OCI-LY3 (cell line): ENCODE data around the gene DTYMK.

Experiments
- H2AFZ ChIP-seq: fragments of 200-600, 300-600 bp; shearing (Covaris generic); 2 replicates; pipeline ENCODE4 v1.6.0; 2014; ENCODE audit warnings: antibody characterized with exemption, low read depth, low read length
- H3K27ac ChIP-seq: fragments of 200-600, 300-600 bp; sonication (generic); 2 replicates; pipeline ENCODE4 v1.5.1; 2014; ENCODE audit warnings: mild to moderate bottlenecking, low read length, moderate library complexity, mixed read lengths
- H3K27me3 ChIP-seq: fragments of 200-600, 300-600 bp; sonication (generic); 2 replicates; pipeline ENCODE4 v1.6.1; 2014; ENCODE audit warnings: low read depth, low read length, mixed read lengths
- H3K36me3 ChIP-seq: fragments of 200-600, 300-600 bp; sonication (generic); replicated peaks from 2 replicates; pipeline ENCODE3; 2014; ENCODE audit warnings: low read depth, low read length, mixed read lengths
- H3K4me1 ChIP-seq: fragments of 300-600, 200-600 bp; sonication (generic); 2 replicates; pipeline ENCODE4 v1.6.1; 2014; ENCODE audit warnings: low read length, mixed read lengths
- H3K4me2 ChIP-seq: fragments of 200-600, 300-600 bp; sonication (generic); 2 replicates; pipeline ENCODE4 v1.6.1; 2014; ENCODE audit warnings: low read length, mixed read lengths
- H3K4me3 ChIP-seq: fragments of 300-600, 200-600 bp; sonication (generic); 2 replicates; pipeline ENCODE4 v1.5.1; 2014; ENCODE audit warnings: antibody characterized with exemption, mild to moderate bottlenecking, low read length, moderate library complexity
- H3K79me2 ChIP-seq: fragments of 300-600, 200-600 bp; shearing (Covaris generic); 2 replicates; pipeline ENCODE4 v1.6.1; 2014; ENCODE audit warnings: mild to moderate bottlenecking, low read length, mixed read lengths
- H3K9ac ChIP-seq: fragments of 300-600, 200-600 bp; shearing (Covaris generic); 2 replicates; pipeline ENCODE4 v1.6.0; 2014; ENCODE audit warnings: mild to moderate bottlenecking, low read length, moderate library complexity
- H3K9me3 ChIP-seq: fragments of 200-600, 300-600 bp; shearing (Covaris generic); 2 replicates; pipeline ENCODE4 v1.6.1; 2014; ENCODE audit warnings: low read length, mixed read lengths; ENCODE audit not compliant: insufficient read depth
- H4K20me1 ChIP-seq: fragments of 200-600, 300-600 bp; sonication (generic); 2 replicates; pipeline ENCODE4 v1.6.1; 2016; ENCODE audit warnings: low read length, mixed read lengths; ENCODE audit not compliant: insufficient read depth
- EZH2phosphoT487 ChIP-seq: fragments of 200-600 bp; shearing (Covaris generic); IDR thresholded peaks from 2 replicates; pipeline ENCODE4 v1.6.1; 2018; ENCODE audit warnings: antibody characterized with exemption, mixed run types, low read depth
- TF ChIP-seq, protein P1 (sequence below): fragments of 200-600, 300-600 bp; sonication (generic); IDR thresholded peaks from 2 replicates; pipeline ENCODE4 v1.5.1; 2014; ENCODE audit warnings: antibody characterized with exemption, low read length, low read depth

Gene DTYMK

GRCh38 chr2:241678784-241679540 is 7.7 kb downstream of the DTYMK start:
- no peaks in the 10 kb centered on the region for H4K20me1 ChIP-seq
- H3K36me3 ChIP-seq = peaks cover 12% of the 10 kb centered on the region
- H3K9me3 ChIP-seq = no peaks in the 10 kb centered on the region
- H3K27ac ChIP-seq = no peak overlapping the region
- H3K27me3 ChIP-seq = no peaks in the 10 kb centered on the region
- H3K79me2 ChIP-seq = peaks cover 21% of the 10 kb centered on the region
- TF ChIP-seq, protein P1, sequence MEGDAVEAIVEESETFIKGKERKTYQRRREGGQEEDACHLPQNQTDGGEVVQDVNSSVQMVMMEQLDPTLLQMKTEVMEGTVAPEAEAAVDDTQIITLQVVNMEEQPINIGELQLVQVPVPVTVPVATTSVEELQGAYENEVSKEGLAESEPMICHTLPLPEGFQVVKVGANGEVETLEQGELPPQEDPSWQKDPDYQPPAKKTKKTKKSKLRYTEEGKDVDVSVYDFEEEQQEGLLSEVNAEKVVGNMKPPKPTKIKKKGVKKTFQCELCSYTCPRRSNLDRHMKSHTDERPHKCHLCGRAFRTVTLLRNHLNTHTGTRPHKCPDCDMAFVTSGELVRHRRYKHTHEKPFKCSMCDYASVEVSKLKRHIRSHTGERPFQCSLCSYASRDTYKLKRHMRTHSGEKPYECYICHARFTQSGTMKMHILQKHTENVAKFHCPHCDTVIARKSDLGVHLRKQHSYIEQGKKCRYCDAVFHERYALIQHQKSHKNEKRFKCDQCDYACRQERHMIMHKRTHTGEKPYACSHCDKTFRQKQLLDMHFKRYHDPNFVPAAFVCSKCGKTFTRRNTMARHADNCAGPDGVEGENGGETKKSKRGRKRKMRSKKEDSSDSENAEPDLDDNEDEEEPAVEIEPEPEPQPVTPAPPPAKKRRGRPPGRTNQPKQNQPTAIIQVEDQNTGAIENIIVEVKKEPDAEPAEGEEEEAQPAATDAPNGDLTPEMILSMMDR = no peak
- no peak for TF ChIP-seq EZH2phosphoT487
- no peak overlapping the region for H2AFZ ChIP-seq
- H3K9ac ChIP-seq = no peak overlapping the region
- H3K4me2 ChIP-seq = no peak overlapping the region
- no peaks in the 10 kb centered on the region for H3K4me1 ChIP-seq
- no peak overlapping the region for H3K4me3 ChIP-seq

DNA sequence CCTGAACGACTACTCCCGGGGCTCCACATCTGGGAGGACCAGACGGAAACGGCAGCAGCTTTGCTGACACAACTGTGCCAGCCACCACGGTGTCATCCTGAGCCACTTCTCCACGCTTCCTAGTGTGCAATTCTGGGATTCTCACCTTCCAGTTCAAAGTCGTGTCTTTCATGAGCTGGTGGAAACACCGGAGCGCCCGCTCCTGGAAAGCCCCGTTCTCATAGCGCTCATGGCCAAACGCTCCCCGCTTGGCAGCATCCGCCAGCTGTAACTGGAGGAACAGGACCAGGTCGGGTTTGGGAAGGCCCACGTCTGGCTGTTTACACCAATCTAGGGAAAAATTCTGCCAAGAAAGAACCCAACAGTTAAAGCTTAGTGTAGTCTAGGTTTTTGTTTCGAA is 8.3 kb downstream of the DTYMK start:
- H2AFZ ChIP-seq = no peak overlapping the region
- no peaks in the 10 kb centered on the region for H3K9me3 ChIP-seq
- peaks cover 8% of the 10 kb centered on the region for H3K36me3 ChIP-seq
- H3K4me2 ChIP-seq = no peak overlapping the region
- no peak for TF ChIP-seq EZH2phosphoT487
- TF ChIP-seq, protein P1 = no peak
- H4K20me1 ChIP-seq = no peaks in the 10 kb centered on the region
- H3K27me3 ChIP-seq = no peaks in the 10 kb centered on the region
- H3K27ac ChIP-seq = no peak overlapping the region
- H3K4me3 ChIP-seq = no peak overlapping the region
- no peaks in the 10 kb centered on the region for H3K4me1 ChIP-seq
- H3K9ac ChIP-seq = no peak overlapping the region
- H3K79me2 ChIP-seq = peaks cover 15% of the 10 kb centered on the region

DNA sequence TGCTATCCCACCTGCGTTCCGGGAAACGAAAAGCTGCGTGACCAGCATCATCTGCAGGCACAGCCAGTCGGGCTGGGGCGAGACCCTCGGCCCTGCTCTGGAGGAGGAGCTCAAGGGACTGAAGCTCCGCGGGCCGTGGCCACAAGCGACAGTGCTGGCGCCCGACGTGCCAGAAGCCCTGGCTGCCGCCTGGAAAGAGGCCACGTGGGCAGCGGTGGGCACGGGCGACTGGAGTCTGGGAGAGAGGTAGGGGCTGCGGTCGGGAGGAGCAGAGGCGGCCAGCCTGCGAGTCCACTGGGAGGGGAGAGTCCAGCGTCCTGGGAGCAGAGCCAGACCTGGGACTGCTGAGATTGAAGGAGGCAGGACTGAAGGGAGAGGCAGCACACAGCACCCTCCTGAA is 9.2 kb downstream of the DTYMK start:
- Histone ChIP-seq H3K27me3 (no peaks in the 10 kb centered on the region), H3K4me1 (no peaks in the 10 kb centered on the region), H3K36me3 (peaks cover 8% of the 10 kb centered on the region), H3K9me3 (no peaks in the 10 kb centered on the region), H3K27ac (no peak overlapping the region), H2AFZ (no peak overlapping the region), H3K79me2 (peaks cover 8% of the 10 kb centered on the region; the same call in 1 of the 2 replicates), H4K20me1 (no peaks in the 10 kb centered on the region), H3K9ac (no peak overlapping the region), H3K4me2 (no peak overlapping the region), H3K4me3 (no peak overlapping the region)
- no peak for TF ChIP-seq EZH2phosphoT487
- TF ChIP-seq, protein P1 = no peak

- Histone ChIP-seq H3K4me3 (no peak overlapping the region), H3K27me3 (no peaks in the 10 kb centered on the region), H3K79me2 (peaks cover 3% of the 10 kb centered on the region; the same call in 1 of the 2 replicates), H3K27ac (no peak overlapping the region), H3K9me3 (no peaks in the 10 kb centered on the region), H3K36me3 (peaks cover 3% of the 10 kb centered on the region), H2AFZ (no peak overlapping the region), H3K4me2 (no peak overlapping the region), H4K20me1 (no peaks in the 10 kb centered on the region), H3K4me1 (no peaks in the 10 kb centered on the region), H3K9ac (no peak overlapping the region)
- TF ChIP-seq, protein P1 = no peak
- no peak for TF ChIP-seq EZH2phosphoT487
Measured at GRCh38 chr2:241676665-241677064, 9.9 kb downstream of the DTYMK start.
